GM12875 (cell line): ENCODE data around the gene ATAD3C.
"Not testable (repeated sequence)": the region's sequence is repeated elsewhere in the genome, so short reads cannot be mapped to it uniquely, and the experiment has no call there.

Experiments used
- H3K4me3 ChIP-seq: one replicate; pipeline ENCODE4 v1.5.1; 2011; ENCODE audit warnings: low read depth, low read length, control low read depth
- CTCF ChIP-seq: IDR thresholded peaks from 2 replicates; pipeline ENCODE4 v1.5.1; 2011; ENCODE audit warnings: low read depth, mild to moderate bottlenecking, control low read depth, inconsistent platforms, low read length, moderate library complexity, borderline replicate concordance; ENCODE audit not compliant: insufficient read depth

Gene ATAD3C

DNA sequence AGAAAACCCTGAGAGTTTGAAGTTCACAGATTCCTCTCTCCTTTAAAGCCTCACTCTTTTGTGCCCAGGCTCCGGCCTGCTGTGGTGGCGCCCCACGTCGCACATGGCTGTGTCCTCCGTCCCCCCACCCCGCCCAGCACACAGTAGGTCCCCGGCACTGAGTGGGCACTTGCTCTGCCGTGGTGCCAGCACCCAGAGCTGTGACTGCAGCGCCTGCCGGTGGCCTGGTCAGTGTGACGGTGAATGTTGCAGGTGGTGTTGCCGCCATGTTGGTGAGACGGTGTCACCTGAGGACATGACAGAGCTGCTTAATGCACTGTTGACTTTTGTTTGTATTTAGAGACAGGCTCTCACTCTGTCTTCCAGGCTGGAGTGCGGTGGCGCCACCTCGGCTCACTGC lies 3.4 kb downstream of the ATAD3C start:
- TF ChIP-seq CTCF = no peak
- no peak overlapping the region for H3K4me3 ChIP-seq

GRCh38 chr1:1454286-1455056 lies 5.0 kb downstream of the ATAD3C start:
- not testable (repeated sequence) for H3K4me3 ChIP-seq

- no peak overlapping the region for H3K4me3 ChIP-seq
- no peak for TF ChIP-seq CTCF
Observed at GRCh38 chr1:1455366-1455884, 5.9 kb downstream of the ATAD3C start.

- not testable (repeated sequence) for H3K4me3 ChIP-seq
Observed at GRCh38 chr1:1455934-1456333, 6.4 kb downstream of the ATAD3C start.

- not testable (repeated sequence) for H3K4me3 ChIP-seq
Observed at GRCh38 chr1:1456683-1457255, 7.3 kb downstream of the ATAD3C start.

GRCh38 chr1:1459156-1459555 lies 9.7 kb downstream of the ATAD3C start:
- H3K4me3 ChIP-seq = not testable (repeated sequence)

GRCh38 chr1:1459711-1460110 lies 10.2 kb downstream of the ATAD3C start:
- not testable (repeated sequence) for H3K4me3 ChIP-seq

DNA sequence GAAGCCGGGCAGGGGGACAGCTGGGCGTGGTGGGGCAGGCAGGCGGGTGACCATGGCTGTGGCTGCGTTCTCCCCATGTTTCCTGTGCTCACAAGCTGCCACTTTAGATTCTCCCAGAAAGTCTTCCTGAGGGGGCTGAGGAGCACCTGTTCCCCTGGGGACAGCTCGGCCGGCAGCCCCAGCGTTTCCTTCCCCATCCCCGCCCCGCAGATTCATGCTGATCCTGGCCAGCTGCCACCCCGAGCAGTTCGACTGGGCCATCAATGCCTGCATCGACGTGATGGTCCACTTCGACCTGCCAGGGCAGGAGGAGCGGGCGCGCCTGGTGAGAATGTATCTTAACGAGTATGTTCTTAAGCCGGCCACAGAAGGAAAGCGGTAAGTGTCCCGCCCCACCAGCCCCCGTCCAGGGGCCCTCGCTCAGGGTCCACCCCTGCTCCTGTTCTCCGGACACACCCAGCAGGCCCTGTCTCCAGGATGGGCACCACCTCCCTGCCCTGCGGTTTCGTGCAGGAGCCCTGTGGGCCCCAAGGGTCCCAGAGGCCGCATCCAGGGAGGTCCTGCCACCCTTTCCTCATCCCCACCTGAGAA lies 11.1 kb downstream of the ATAD3C start:
- H3K4me3 ChIP-seq = no peak overlapping the region
- no peak for TF ChIP-seq CTCF

- H3K4me3 ChIP-seq = no peak overlapping the region
Observed at GRCh38 chr1:1461721-1462317, 12.3 kb downstream of the ATAD3C start.

More at GRCh38 chr1:1461721-1462317, 12.3 kb downstream of the ATAD3C start:
- TF ChIP-seq CTCF = no peak
